HG03575 (cell line): Measurements from ENCODE around the gene VCL.

Experiments used
- ATAC-seq: cut with Tn5 transposase; IDR thresholded peaks from one replicate; pipeline ENCODE4 v1.9.1; 2021; ENCODE audit not compliant: unreplicated experiment, insufficient number of reproducible peaks, low FRiP score; ENCODE audit errors: extremely low read depth

The VCL gene

GRCh38 chr10:73969224-73969841 lies 28.6 kb upstream of the VCL start:
- no peak for ATAC-seq

GRCh38 chr10:73970845-73971244 lies 27.1 kb upstream of the VCL start:
- no peak for ATAC-seq

- ATAC-seq: no peak
These were observed 26.1 kb upstream of the VCL start for GRCh38 chr10:73971636-73972354.

GRCh38 chr10:73973427-73973826 lies 24.5 kb upstream of the VCL start:
- ATAC-seq: no peak

GRCh38 chr10:73974309-73974946 lies 23.5 kb upstream of the VCL start:
- no peak for ATAC-seq

GRCh38 chr10:73975388-73975787 lies 22.5 kb upstream of the VCL start:
- ATAC-seq: no peak

GRCh38 chr10:73979141-73979808 lies 18.6 kb upstream of the VCL start:
- ATAC-seq: no peak

- no peak for ATAC-seq
These were observed 18.0 kb upstream of the VCL start for GRCh38 chr10:73979809-73980433.

- no peak for ATAC-seq
These were observed 16.1 kb upstream of the VCL start for GRCh38 chr10:73981812-73982211.

GRCh38 chr10:73983096-73984047 lies 14.5 kb upstream of the VCL start:
- ATAC-seq: no peak

GRCh38 chr10:73989594-73990150 lies 8.2 kb upstream of the VCL start:
- ATAC-seq: no peak

- ATAC-seq: no peak
These were observed 6.6 kb upstream of the VCL start for GRCh38 chr10:73991203-73991883.

GRCh38 chr10:73991884-73992245 lies 6.1 kb upstream of the VCL start:
- ATAC-seq: no peak

- ATAC-seq: no peak
These were observed 4.8 kb upstream of the VCL start for GRCh38 chr10:73992899-73993788.

GRCh38 chr10:73995035-73995358 lies 2.9 kb upstream of the VCL start:
- ATAC-seq: no peak

GRCh38 chr10:73997461-73997786 lies 492 bp upstream of the VCL start:
- no peak for ATAC-seq

- no peak for ATAC-seq
These were observed 660 bp downstream of the VCL start for GRCh38 chr10:73998623-73998928.
